Measurements from ENCODE around the gene KIAA0930.

The KIAA0930 gene

GRCh38 chr22:45166932-45167331 lies 73.8 kb downstream of the KIAA0930 start:
- no peak for FAIRE-seq

GRCh38 chr22:45164270-45165088 lies 76.2 kb downstream of the KIAA0930 start:
- FAIRE-seq: no peak

GRCh38 chr22:45163451-45164269 lies 77.0 kb downstream of the KIAA0930 start, which contains the start of gene NUP50:
NUP50 (plus strand) TSS chr22:45163925; CDS start chr22:45168178, 4,253 bp downstream.
- peak; percentile 85 for FAIRE-seq

GRCh38 chr22:45163099-45163450 lies 77.6 kb downstream of the KIAA0930 start:
- no peak for FAIRE-seq

- FAIRE-seq: no peak
Observed at GRCh38 chr22:45162531-45162930, 78.2 kb downstream of the KIAA0930 start.

- FAIRE-seq: no peak
Observed at GRCh38 chr22:45159652-45160462, 80.8 kb downstream of the KIAA0930 start.

GRCh38 chr22:45157907-45158306 lies 82.8 kb downstream of the KIAA0930 start:
- FAIRE-seq: no peak

GRCh38 chr22:45155050-45155840 lies 85.4 kb downstream of the KIAA0930 start:
- FAIRE-seq: no peak

GRCh38 chr22:45154383-45154782 lies 86.3 kb downstream of the KIAA0930 start:
- no peak for FAIRE-seq

- no peak for FAIRE-seq
Observed at GRCh38 chr22:45151503-45151902, 89.2 kb downstream of the KIAA0930 start.

GRCh38 chr22:45150139-45150538 lies 90.6 kb downstream of the KIAA0930 start:
- FAIRE-seq: no peak

GRCh38 chr22:45149671-45150070 lies 91.0 kb downstream of the KIAA0930 start:
- FAIRE-seq: no peak

GRCh38 chr22:45144916-45145315 lies 95.8 kb downstream of the KIAA0930 start:
- no peak for FAIRE-seq

- FAIRE-seq: no peak
Observed at GRCh38 chr22:45142376-45142775, 98.3 kb downstream of the KIAA0930 start.
